RCC 7860 (cell line): ENCODE data around the gene C1orf122.
A peak's percentile ranks its signal among the peaks of the same experiment; 100 is the strongest.
"Not testable (repeated sequence)": the region's sequence is repeated elsewhere in the genome, so short reads cannot be mapped to it uniquely, and the experiment has no call there.

Experiments
- DNase-seq: peaks from one replicate; pipeline ENCODE4 v3.0.0-alpha.2; 2015; ENCODE audit warnings: low spot score
- FAIRE-seq: peaks from 2 replicates; lab custom pipeline; 2012; peaks lifted over from hg19 to GRCh38; lab: Jason Lieb, UNC

C1orf122 gene

GRCh38 chr1:37807555-37808368, at the start of gene C1orf122, which contains the start of gene YRDC:
Gene C1orf122, plus strand, starts transcription at chr1:37807790. Its CDS starts 615 bp downstream, at chr1:37808405.
Gene YRDC, minus strand, starts transcription at chr1:37808208. Its CDS starts 28 bp downstream, at chr1:37808180.
- peak; percentile 79 for DNase-seq
- no peak for FAIRE-seq

- no peak for DNase-seq
- FAIRE-seq = no peak
Measured at GRCh38 chr1:37759451-37759850, 48.1 kb upstream of the C1orf122 start.

- DNase-seq (no peak), FAIRE-seq (no peak)
Measured at GRCh38 chr1:37761416-37762095, 46.0 kb upstream of the C1orf122 start.

- FAIRE-seq (no peak), DNase-seq (no peak)
Measured at GRCh38 chr1:37762516-37762915, 45.1 kb upstream of the C1orf122 start.

- DNase-seq = no peak
- FAIRE-seq = no peak
Measured at GRCh38 chr1:37763791-37764413, 43.7 kb upstream of the C1orf122 start.

GRCh38 chr1:37764414-37764825, 43.2 kb upstream of the C1orf122 start:
- no peak for DNase-seq
- no peak for FAIRE-seq

- no peak for FAIRE-seq
- no peak for DNase-seq
Measured at GRCh38 chr1:37764888-37765441, 42.6 kb upstream of the C1orf122 start, which contains the start of gene EPHA10. Gene EPHA10, minus strand, starts transcription at chr1:37765120. Its CDS starts 54 bp downstream, at chr1:37765066.

GRCh38 chr1:37765916-37766664, 41.5 kb upstream of the C1orf122 start:
- no peak for FAIRE-seq
- no peak for DNase-seq

GRCh38 chr1:37767488-37767887, 40.1 kb upstream of the C1orf122 start:
- DNase-seq (no peak), FAIRE-seq (no peak)

- not testable (repeated sequence) for FAIRE-seq, DNase-seq
Measured at GRCh38 chr1:37771440-37771839, 36.1 kb upstream of the C1orf122 start.

- DNase-seq = no peak
- FAIRE-seq = no peak
Measured at GRCh38 chr1:37776946-37777516, 30.6 kb upstream of the C1orf122 start.

GRCh38 chr1:37778654-37779053, 28.9 kb upstream of the C1orf122 start:
- no peak for FAIRE-seq
- no peak for DNase-seq

- DNase-seq (no peak), FAIRE-seq (no peak)
Measured at GRCh38 chr1:37782491-37782890, 25.1 kb upstream of the C1orf122 start.

- DNase-seq = no peak
- FAIRE-seq = no peak
Measured at GRCh38 chr1:37792943-37793686, 14.5 kb upstream of the C1orf122 start.

GRCh38 chr1:37793773-37794371, 13.7 kb upstream of the C1orf122 start, which contains the start of gene MANEAL:
Gene MANEAL, plus strand, starts transcription at chr1:37793847. Its CDS starts 336 bp downstream, at chr1:37794183.
- FAIRE-seq (no peak), DNase-seq (peak; percentile 13)

GRCh38 chr1:37794372-37795339, 12.9 kb upstream of the C1orf122 start:
- FAIRE-seq = no peak
- no peak for DNase-seq

- FAIRE-seq = no peak
- no peak for DNase-seq
Measured at GRCh38 chr1:37795340-37796125, 12.1 kb upstream of the C1orf122 start.
